Gastrocnemius medialis (tissue), 4 donors: ENCODE data around the gene ZFYVE28.

Source experiments
- POLR2A ChIP-seq, 2 donors: fragments of 450-650 bp; IDR thresholded peaks; one replicate each; pipeline ENCODE4 v1.6.1; 2017; ENCODE audit warnings: antibody characterized with exemption in 2 of 2, mild to moderate bottlenecking in 2 of 2, moderate library complexity in 2 of 2
- TF ChIP-seq, protein P1 (sequence below), 5 experiments: fragments of 450-650 bp in 3 of 5; fragments of 200-600 bp in 2 of 5; sonication (generic) in 2 of 5; IDR thresholded peaks in 4 of 5; conservative IDR thresholded peaks in 1 of 5; 1 replicate in 4 of 5; 2 replicates in 1 of 5; pipeline ENCODE4 v1.5.1; 2016 to 2019; ENCODE audit warnings: antibody characterized with exemption in 5 of 5, mild to moderate bottlenecking in 3 of 5, moderate library complexity in 3 of 5

- no peak for TF ChIP-seq POLR2A (IDR thresholded peaks at IDR 0.05)
- TF ChIP-seq, protein P1, sequence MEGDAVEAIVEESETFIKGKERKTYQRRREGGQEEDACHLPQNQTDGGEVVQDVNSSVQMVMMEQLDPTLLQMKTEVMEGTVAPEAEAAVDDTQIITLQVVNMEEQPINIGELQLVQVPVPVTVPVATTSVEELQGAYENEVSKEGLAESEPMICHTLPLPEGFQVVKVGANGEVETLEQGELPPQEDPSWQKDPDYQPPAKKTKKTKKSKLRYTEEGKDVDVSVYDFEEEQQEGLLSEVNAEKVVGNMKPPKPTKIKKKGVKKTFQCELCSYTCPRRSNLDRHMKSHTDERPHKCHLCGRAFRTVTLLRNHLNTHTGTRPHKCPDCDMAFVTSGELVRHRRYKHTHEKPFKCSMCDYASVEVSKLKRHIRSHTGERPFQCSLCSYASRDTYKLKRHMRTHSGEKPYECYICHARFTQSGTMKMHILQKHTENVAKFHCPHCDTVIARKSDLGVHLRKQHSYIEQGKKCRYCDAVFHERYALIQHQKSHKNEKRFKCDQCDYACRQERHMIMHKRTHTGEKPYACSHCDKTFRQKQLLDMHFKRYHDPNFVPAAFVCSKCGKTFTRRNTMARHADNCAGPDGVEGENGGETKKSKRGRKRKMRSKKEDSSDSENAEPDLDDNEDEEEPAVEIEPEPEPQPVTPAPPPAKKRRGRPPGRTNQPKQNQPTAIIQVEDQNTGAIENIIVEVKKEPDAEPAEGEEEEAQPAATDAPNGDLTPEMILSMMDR (IDR thresholded peaks at IDR 0.05 in 4 of 5, conservative IDR thresholded peaks at IDR 0.05 in 1 of 5): no peak
Observed at GRCh38 chr4:2383760-2384159, 34.7 kb downstream of the ZFYVE28 start.
